GM10248 (cell line): ENCODE data around the gene TBC1D9B.
A peak's percentile ranks its signal among the peaks of the same experiment; 100 is the strongest.
"Not testable (repeated sequence)": the region's sequence is repeated elsewhere in the genome, so short reads cannot be mapped to it uniquely, and the experiment has no call there.

ENCODE experiments used
- CTCF ChIA-PET: fragments of 300-600 bp; sonication (Branson Sonifier 250); formaldehyde crosslinking; extraction: SDS; loops from one replicate; lab custom pipeline; 2021; ENCODE audit warnings: antibody characterized with exemption; lab: Yijun Ruan, JAX
- POLR2A ChIA-PET: fragments of 350-650 bp; sonication (Branson Sonifier 250); formaldehyde crosslinking; extraction: SDS; loops from one replicate; lab custom pipeline; 2020; ENCODE audit warnings: antibody characterized with exemption; lab: Yijun Ruan, JAX
- DNase-seq: peaks from one replicate; pipeline ENCODE4 v3.0.0; 2012; ENCODE audit errors: extremely low spot score
- CTCF ChIP-seq: IDR thresholded peaks from 2 replicates; pipeline ENCODE4 v1.5.1; 2012; ENCODE audit warnings: mild to moderate bottlenecking, low read depth; ENCODE audit errors: extremely low read depth, missing control alignments, control extremely low read depth

Gene TBC1D9B

GRCh38 chr5:179840321-179840720, 67.4 kb downstream of the TBC1D9B start:
- POLR2A ChIA-PET: interaction anchor here (0.9 kb wide), 1 partner anchor 10 kb away, joined by 5 read pairs; no protein-coding TSS in a partner anchor
- CTCF ChIA-PET: interaction anchor here (1.4 kb wide), 1 partner anchor 78 kb away, joined by 3 read pairs; no protein-coding TSS in a partner anchor
- TF ChIP-seq CTCF: no peak
- no peak for DNase-seq

GRCh38 chr5:179839328-179840256, 68.1 kb downstream of the TBC1D9B start:
- no peak for DNase-seq
- TF ChIP-seq CTCF: no peak
- ChIA-PET CTCF (no interaction called here), POLR2A (interaction anchor here (0.9 kb wide), 1 partner anchor 9 kb away, joined by 5 read pairs; no protein-coding TSS in a partner anchor)

- DNase-seq: no peak
- CTCF ChIA-PET: interaction anchor here (1.1 to 2.3 kb wide), 5 partner anchors 9 to 140 kb away, joined by 3 to 6 read pairs (median 3); no protein-coding TSS in a partner anchor
- POLR2A ChIA-PET: interaction anchor here (0.6 to 1.0 kb wide), 2 partner anchors 17 to 214 kb away, joined by 3 to 5 read pairs; partner anchors contain the start of genes HNRNPH1 and SQSTM1
- TF ChIP-seq CTCF: no peak
Measured at GRCh38 chr5:179837076-179838011, 70.4 kb downstream of the TBC1D9B start.

- POLR2A ChIA-PET: interaction anchor here (0.6 to 1.0 kb wide), 2 partner anchors 16 to 213 kb away, joined by 3 to 5 read pairs; partner anchors contain the start of genes HNRNPH1 and SQSTM1
- DNase-seq: peak; percentile 58
Measured at GRCh38 chr5:179836225-179837019, 71.3 kb downstream of the TBC1D9B start.

GRCh38 chr5:179834871-179835270, 72.8 kb downstream of the TBC1D9B start:
- CTCF ChIA-PET, DNase-seq, POLR2A ChIA-PET: not testable (repeated sequence)

More at GRCh38 chr5:179836225-179837019, 71.3 kb downstream of the TBC1D9B start:
- CTCF ChIA-PET: interaction anchor here (0.7 to 2.3 kb wide), 6 partner anchors 10 to 139 kb away, joined by 3 to 6 read pairs (median 3); no protein-coding TSS in a partner anchor
- no peak for TF ChIP-seq CTCF

GRCh38 chr5:179834120-179834519, 73.6 kb downstream of the TBC1D9B start:
- POLR2A ChIA-PET: no interaction called here
- TF ChIP-seq CTCF: no peak
- CTCF ChIA-PET: no interaction called here
- no peak for DNase-seq
